Endothelial cell of umbilical vein (primary cell): ENCODE data around the gene PTF1A. TPM values are rescaled to one million over a fixed set of nuclear protein-coding genes. Genes with fewer than 3 reads are reported as not detected.

Experiments used
- Bru-seq: library from RNA; stranded (reverse); fragments of 400-500 nt; gene quantifications from one replicate; lab custom pipeline; 2021; lab: Mats Ljungman, UMichigan
- BruChase-seq, 2 experiments: library from RNA; stranded (reverse); fragments of 400-500 nt; gene quantifications; one replicate each; lab custom pipeline; 2021; lab: Mats Ljungman, UMichigan
- BruUV-seq: library from RNA; stranded (reverse); fragments of 400-500 nt; replicated peaks from 2 replicates; lab custom pipeline; 2021; lab: Mats Ljungman, UMichigan
- CTCF ChIA-PET: fragments of 300-600, 350-600 bp; sonication (Branson Sonifier 250); formaldehyde crosslinking; loops from one replicate; lab custom pipeline; 2021; ENCODE audit warnings: antibody characterized with exemption, inconsistent platforms; lab: Charles Lee
- POLR2A ChIA-PET: fragments of 300-600, 350-600 bp; sonication (Branson Sonifier 250); formaldehyde crosslinking; loops from one replicate; lab custom pipeline; 2021; ENCODE audit warnings: antibody characterized with exemption, inconsistent platforms; lab: Charles Lee
- DNase-seq: peaks from one replicate; pipeline ENCODE4 v3.0.0-alpha.2; 2011; ENCODE audit warnings: low read depth, low spot score
- FAIRE-seq: peaks from 2 replicates; lab custom pipeline; 2011; peaks lifted over from hg19 to GRCh38; lab: Jason Lieb, UNC
- H2AFZ ChIP-seq: 2 replicates; pipeline ENCODE4 v1.6.0; 2012; ENCODE audit warnings: low read depth, low read length, control low read depth, inconsistent platforms
- H3K27ac ChIP-seq: 2 replicates; pipeline ENCODE4 v1.5.1; 2011; ENCODE audit warnings: low read depth, mild to moderate bottlenecking, control low read depth, low read length, moderate library complexity; ENCODE audit not compliant: insufficient read depth
- H3K27me3 ChIP-seq, 2 experiments: 2 replicates each; pipeline versions ENCODE4 v1.6.0 to v1.6.1; 2011; ENCODE audit warnings: low read length in 2 of 2, mixed read lengths in 1 of 2; ENCODE audit not compliant: control insufficient read depth in 2 of 2, insufficient read depth in 2 of 2
- H3K36me3 ChIP-seq, 2 experiments: 2 replicates in 1 of 2; 3 replicates in 1 of 2; pipeline ENCODE4 v1.5.1; 2011; ENCODE audit warnings: low read length in 2 of 2, mild to moderate bottlenecking in 1 of 2, moderate library complexity in 1 of 2; ENCODE audit not compliant: control insufficient read depth in 2 of 2, insufficient read depth in 2 of 2; ENCODE audit errors: extremely low read depth in 1 of 2
- H3K4me1 ChIP-seq: 3 replicates; pipeline ENCODE4 v1.5.1; 2011; ENCODE audit warnings: mild to moderate bottlenecking, low read length; ENCODE audit not compliant: control insufficient read depth, insufficient read depth; ENCODE audit errors: extremely low read depth
- H3K4me2 ChIP-seq: 2 replicates; pipeline ENCODE4 v1.6.1; 2011; ENCODE audit warnings: low read length, control low read depth, mixed read lengths; ENCODE audit not compliant: insufficient read depth
- H3K4me3 ChIP-seq, 3 experiments: fragments of 200-600 bp in 1 of 3; sonication (generic), shearing (Covaris generic) in 1 of 3; replicated peaks in 1 of 3; 2 replicates each; pipeline ENCODE4 v1.5.1; 2011 to 2016; ENCODE audit warnings: control low read depth in 3 of 3, low read length in 3 of 3, mild to moderate bottlenecking in 2 of 3, inconsistent platforms in 1 of 3, low read depth in 1 of 3, moderate library complexity in 1 of 3; ENCODE audit not compliant: insufficient read depth in 1 of 3
- H3K79me2 ChIP-seq: 2 replicates; pipeline ENCODE4 v1.6.0; 2012; ENCODE audit warnings: low read length, inconsistent platforms; ENCODE audit not compliant: control insufficient read depth, insufficient read depth
- H3K9ac ChIP-seq: replicated peaks from 2 replicates; pipeline ENCODE3; 2011; ENCODE audit warnings: low read length, control low read depth; ENCODE audit not compliant: insufficient read depth; ENCODE audit errors: extremely low read depth
- H3K9me1 ChIP-seq: replicated peaks from 3 replicates; pipeline ENCODE4 v1.6.0; 2011; ENCODE audit warnings: mild to moderate bottlenecking, low read length; ENCODE audit not compliant: control insufficient read depth, insufficient read depth; ENCODE audit errors: extremely low read depth
- H3K9me3 ChIP-seq: replicated peaks from 2 replicates; pipeline ENCODE4 v1.5.1; 2012; ENCODE audit warnings: low read length, inconsistent platforms; ENCODE audit not compliant: control insufficient read depth, insufficient read depth
- H4K20me1 ChIP-seq: replicated peaks from 2 replicates; pipeline ENCODE3; 2011; ENCODE audit warnings: mild to moderate bottlenecking, low read length; ENCODE audit not compliant: control insufficient read depth, insufficient read depth; ENCODE audit errors: extremely low read depth
- CTCF ChIP-seq, 2 donors: IDR thresholded peaks; 1 replicate in 1 of 2; 2 replicates in 1 of 2; pipeline ENCODE4 v1.5.1; 2011; ENCODE audit warnings: low read length in 2 of 2, mild to moderate bottlenecking in 2 of 2, moderate library complexity in 2 of 2, control low read depth in 1 of 2, inconsistent platforms in 1 of 2, low read depth in 1 of 2; ENCODE audit not compliant: insufficient read depth in 1 of 2; ENCODE audit errors: extremely low read depth in 1 of 2
- EZH2 ChIP-seq: IDR thresholded peaks from 2 replicates; pipeline ENCODE4 v1.6.1; 2012; ENCODE audit warnings: borderline replicate concordance, low read depth, mild to moderate bottlenecking, moderate library complexity, low read length, inconsistent platforms; ENCODE audit not compliant: severe bottlenecking
- FOS ChIP-seq: IDR thresholded peaks from 2 replicates; pipeline ENCODE4 v1.6.1; 2011; ENCODE audit warnings: mild to moderate bottlenecking, low read length, moderate library complexity, borderline replicate concordance; ENCODE audit not compliant: insufficient read depth
- GATA2 ChIP-seq: IDR thresholded peaks from 2 replicates; pipeline ENCODE4 v1.7.0; 2011; ENCODE audit warnings: low read depth, mild to moderate bottlenecking, moderate library complexity, mixed read lengths, low read length; ENCODE audit not compliant: insufficient read length, insufficient read depth
- JUN ChIP-seq: IDR thresholded peaks from 2 replicates; pipeline ENCODE4 v1.6.1; 2011; ENCODE audit warnings: borderline replicate concordance, low read depth; ENCODE audit not compliant: insufficient read length, insufficient read depth
- MAX ChIP-seq: IDR thresholded peaks from 2 replicates; pipeline ENCODE4 v1.6.1; 2011; ENCODE audit not compliant: insufficient read depth, insufficient read length
- MYC ChIP-seq: IDR thresholded peaks from one replicate; pipeline ENCODE4 v1.6.1; 2011; ENCODE audit warnings: mild to moderate bottlenecking, low read depth, low read length
- POLR2A ChIP-seq: IDR thresholded peaks from 2 replicates; pipeline ENCODE4 v1.6.1; 2012; ENCODE audit warnings: low read depth, mild to moderate bottlenecking, control low read depth, low read length
- POLR2AphosphoS5 ChIP-seq: IDR thresholded peaks from 2 replicates; pipeline ENCODE4 v1.6.1; 2012; ENCODE audit warnings: low read depth, mild to moderate bottlenecking, control low read depth, low read length, moderate library complexity; ENCODE audit not compliant: insufficient read depth
- dilution Hi-C: fragments of 300-500 bp; cut with MboI; formaldehyde crosslinking; loops from one replicate; pipeline ENCODE4 v1.15.0; 2019; ENCODE audit warnings: low sequenced_read_pairs; ENCODE audit not compliant: extremely low pct_ligation_motif_present
- intact Hi-C: fragments of 100-400 bp; cut with micrococcal nuclease; formaldehyde crosslinking; loops from one replicate; pipeline ENCODE4 v1.10.0; 2022
- long read RNA-seq: library from polyadenylated mRNA; stranded (forward); transcript quantifications from one replicate; pipeline ENCODE4 v2.0.0, GENCODE V29; 2021
- polyA minus RNA-seq, 3 experiments: library from RNA; depleted of rRNA, polyadenylated mRNA; stranded (reverse); fragments of >200 nt; gene quantifications; 1 replicate in 1 of 3; 2 replicates in 2 of 3; pipeline ENCODE4 v1.2.3, GENCODE V29; 2011
- polyA plus RNA-seq, 4 experiments: library from polyadenylated mRNA; depleted of rRNA in 3 of 4; stranded (reverse) in 3 of 4; unstranded in 1 of 4; fragments of >200 nt; gene quantifications; 2 replicates each; pipeline versions ENCODE4 v1.2.1 to v1.2.3, GENCODE V29; 2011 to 2012; ENCODE audit warnings: missing spikeins in 1 of 4
- total RNA-seq: library from RNA; stranded (reverse); gene quantifications from 2 replicates; pipeline ENCODE4 v1.2.3, GENCODE V29; 2021

The PTF1A gene
- not detected in 2 replicates for total RNA-seq
- not detected in 2 replicates for polyA plus RNA-seq
- polyA plus RNA-seq (2011; cell fraction: cytosol; rRNA removed) = not detected in 2 replicates
- not detected in 2 replicates for polyA plus RNA-seq (2011; cell fraction: nucleus; rRNA removed)
- polyA plus RNA-seq (2012) = not detected in 2 replicates
- not detected in 2 replicates for polyA minus RNA-seq
- not detected for polyA minus RNA-seq (2011; cell fraction: cytosol; rRNA and poly(A)+ RNA removed)
- polyA minus RNA-seq (2011; cell fraction: nucleus; rRNA and poly(A)+ RNA removed) = not detected in 2 replicates
- Bru-seq, nascent RNA = not detected
- BruChase-seq, experiment 1, labeled RNA remaining after a 6-hour chase = not detected
- not detected for BruChase-seq, experiment 2, labeled RNA remaining after a 2-hour chase
- long read RNA-seq = 0 reads

GRCh38 chr10:23191764-23192711 is at the start of gene PTF1A:
PTF1A (plus strand) TSS chr10:23192312; CDS start chr10:23192531, 219 bp downstream.
- H3K9ac ChIP-seq = no peak within 1 kb of the TSS
- no peaks in the 10 kb centered on the region for H3K79me2 ChIP-seq
- no peaks in the 10 kb centered on the region for H3K36me3 ChIP-seq
- H3K4me3 ChIP-seq = no peak within 1 kb of the TSS
- intact Hi-C loops = no loop called here
- no TSS peak for BruUV-seq
- dilution Hi-C loops = no loop called here
- no peak within 1 kb of the TSS for H2AFZ ChIP-seq
- ChIA-PET CTCF (interaction anchor here (1.0 kb wide), 1 partner anchor 10 kb away, joined by 3 read pairs; no protein-coding TSS in a partner anchor), POLR2A (no interaction called here)
- no peak within 1 kb of the TSS for H3K4me2 ChIP-seq
- H3K9me1 ChIP-seq = no peaks in the 10 kb centered on the region
- H3K4me1 ChIP-seq = no peaks in the 10 kb centered on the region
- DNase-seq = no peak
- no peak within 1 kb of the TSS for H3K27ac ChIP-seq
- peaks cover 61 to 67% of the 10 kb centered on the region in 2 experiments for H3K27me3 ChIP-seq
- no peaks in the 10 kb centered on the region for H3K9me3 ChIP-seq
- no peaks in the 10 kb centered on the region for H4K20me1 ChIP-seq
- TF ChIP-seq MAX = no peak
- TF ChIP-seq EZH2 = peak; percentile 42
- FAIRE-seq = no peak

GRCh38 chr10:23146258-23146657 is 45.9 kb upstream of the PTF1A start:
- Histone ChIP-seq H3K9me3 (no peaks in the 10 kb centered on the region), H2AFZ (no peak overlapping the region), H3K27me3 (no peaks in the 10 kb centered on the region), H3K36me3 (no peaks in the 10 kb centered on the region), H3K79me2 (no peaks in the 10 kb centered on the region), H3K27ac (no peak overlapping the region), H3K4me2 (no peak overlapping the region), H3K4me3 (no peak overlapping the region), H3K4me1 (no peaks in the 10 kb centered on the region), H3K9ac (no peak overlapping the region), H4K20me1 (no peaks in the 10 kb centered on the region), H3K9me1 (no peaks in the 10 kb centered on the region)
- no TSS peak for BruUV-seq
- intact Hi-C loops (no loop called here), dilution Hi-C loops (no loop called here)
- TF ChIP-seq CTCF (IDR thresholded peaks at IDR 0.05; ENCODE audit: extremely low read depth in 1 of 2, insufficient read depth in 1 of 2, low read depth in 1 of 2, low read length in 2 of 2) (no peak), POLR2A (no peak), MYC (no peak), POLR2AphosphoS5 (no peak), JUN (no peak), GATA2 (no peak), EZH2 (no peak), FOS (no peak), MAX (no peak)
- FAIRE-seq (no peak), DNase-seq (no peak)
- CTCF ChIA-PET = interaction anchor here (0.9 to 1.7 kb wide), 2 partner anchors 10 to 12 kb away, joined by 3 read pairs; no protein-coding TSS in a partner anchor
- POLR2A ChIA-PET = no interaction called here
